Measurements from ENCODE around the gene IGSF6.

The IGSF6 gene

GRCh38 chr16:21597561-21598030 lies 54.8 kb downstream of the IGSF6 start:
- TF ChIP-seq CTCF (IDR thresholded peaks at IDR 0.05; ENCODE audit: control extremely low read depth, extremely low read depth, low read depth, missing control alignments), result no peak
- DNase-seq (ENCODE audit: extremely low spot score), result no peak
- ChIA-PET POLR2A (no interaction called here), CTCF (interaction anchor here (1.2 kb wide), 1 partner anchor 111 kb away, joined by 3 read pairs; no protein-coding TSS in a partner anchor)

- POLR2A ChIA-PET, result no interaction called here
- CTCF ChIA-PET, result interaction anchor here (0.9 to 1.3 kb wide), 2 partner anchors 11 to 49 kb away, joined by 3 to 5 read pairs; no protein-coding TSS in a partner anchor
- no peak for TF ChIP-seq CTCF (IDR thresholded peaks at IDR 0.05; ENCODE audit: control extremely low read depth, extremely low read depth, low read depth, missing control alignments)
- no peak for DNase-seq (ENCODE audit: extremely low spot score)
Observed at GRCh38 chr16:21593530-21594289, 58.7 kb downstream of the IGSF6 start.

- POLR2A ChIA-PET, result no interaction called here
- no peak for TF ChIP-seq CTCF (IDR thresholded peaks at IDR 0.05; ENCODE audit: control extremely low read depth, extremely low read depth, low read depth, missing control alignments)
Observed at GRCh38 chr16:21592191-21592590, 60.2 kb downstream of the IGSF6 start.

GRCh38 chr16:21590796-21591195 lies 61.6 kb downstream of the IGSF6 start:
- ChIA-PET CTCF (interaction anchor here (1.3 to 2.3 kb wide), 3 partner anchors 21 to 118 kb away, joined by 4 to 9 read pairs (median 4); no protein-coding TSS in a partner anchor), POLR2A (no interaction called here)
- DNase-seq (ENCODE audit: extremely low spot score), result no peak
- TF ChIP-seq CTCF (IDR thresholded peaks at IDR 0.05; ENCODE audit: control extremely low read depth, extremely low read depth, low read depth, missing control alignments), result no peak

More at GRCh38 chr16:21592191-21592590, 60.2 kb downstream of the IGSF6 start:
- CTCF ChIA-PET, result interaction anchor here (0.9 to 1.4 kb wide), 3 partner anchors 9 to 65 kb away, joined by 4 read pairs; no protein-coding TSS in a partner anchor
- no peak for DNase-seq (ENCODE audit: extremely low spot score)

- ChIA-PET POLR2A (no interaction called here), CTCF (interaction anchor here (0.8 to 2.3 kb wide), 4 partner anchors 38 to 1027 kb away, joined by 3 to 9 read pairs (median 3); no protein-coding TSS in a partner anchor)
- no peak for DNase-seq (ENCODE audit: extremely low spot score)
- TF ChIP-seq CTCF (IDR thresholded peaks at IDR 0.05; ENCODE audit: control extremely low read depth, extremely low read depth, low read depth, missing control alignments), result no peak
Observed at GRCh38 chr16:21590287-21590686, 62.1 kb downstream of the IGSF6 start.

- ChIA-PET CTCF (interaction anchor here (0.8 to 2.3 kb wide), 4 partner anchors 37 to 1027 kb away, joined by 3 to 9 read pairs (median 3); no protein-coding TSS in a partner anchor), POLR2A (no interaction called here)
- TF ChIP-seq CTCF (IDR thresholded peaks at IDR 0.05; ENCODE audit: control extremely low read depth, extremely low read depth, low read depth, missing control alignments), result no peak
Observed at GRCh38 chr16:21589551-21589950, 62.9 kb downstream of the IGSF6 start.

More at GRCh38 chr16:21589551-21589950, 62.9 kb downstream of the IGSF6 start:
- DNase-seq (ENCODE audit: extremely low spot score), result no peak

All from GM10248 (cell line).